Suprapubic skin (tissue), 4 donors: Measurements from ENCODE around the gene CWC27. TPM values are rescaled to one million over a fixed set of nuclear protein-coding genes. Genes with fewer than 3 reads are reported as not detected.

Experiments used
- DNase-seq, 2 donors: peaks; one replicate each; pipeline ENCODE4 v3.0.0-alpha.2; 2019; ENCODE audit warnings: low spot score in 2 of 2
- H3K27ac ChIP-seq: fragments of 200-600 bp; sonication (generic); one replicate; pipeline ENCODE4 v1.5.1; 2019
- H3K27me3 ChIP-seq: fragments of 200-600 bp; sonication (generic); one replicate; pipeline ENCODE4 v1.5.1; 2019
- H3K36me3 ChIP-seq: fragments of 200-600 bp; sonication (generic); one replicate; pipeline ENCODE4 v1.5.1; 2019
- H3K4me1 ChIP-seq: fragments of 200-600 bp; sonication (generic); one replicate; pipeline ENCODE4 v1.5.1; 2019
- H3K4me3 ChIP-seq: fragments of 200-600 bp; sonication (generic); one replicate; pipeline ENCODE4 v1.5.1; 2019; ENCODE audit warnings: mild to moderate bottlenecking
- H3K9me3 ChIP-seq: fragments of 200-600 bp; sonication (generic); one replicate; pipeline ENCODE4 v1.5.1; 2019
- EP300 ChIP-seq: sonication (generic); formaldehyde crosslinking; IDR thresholded peaks from one replicate; pipeline ENCODE4 v1.6.1; 2017; ENCODE audit warnings: antibody characterized with exemption
- POLR2A ChIP-seq, 2 donors: fragments of 450-650 bp; IDR thresholded peaks; one replicate each; pipeline ENCODE4 v1.6.1; 2017; ENCODE audit warnings: antibody characterized with exemption in 2 of 2, mild to moderate bottlenecking in 2 of 2, moderate library complexity in 2 of 2
- POLR2AphosphoS5 ChIP-seq, 3 donors: sonication (generic); formaldehyde crosslinking; IDR thresholded peaks; one replicate each; pipeline ENCODE4 v1.6.1; 2017; ENCODE audit warnings: antibody characterized with exemption in 3 of 3
- WGBS: methylation state at CpG from one replicate; pipeline ENCODE4 v1.1.5; 2018; 5-methylcytosine and 5-hydroxymethylcytosine counted together
- total RNA-seq, 4 donors: library from RNA; depleted of rRNA; stranded (reverse); fragments of >200 nt; gene quantifications; one replicate each; pipeline ENCODE4 v1.1.0, GENCODE V29; 2016
- TF ChIP-seq, protein P1 (sequence below), 2 donors: fragments of 200-600 bp in 1 of 2; fragments of 450-650 bp in 1 of 2; sonication (generic) in 1 of 2; IDR thresholded peaks; one replicate each; pipeline ENCODE4 v1.5.1; 2016 to 2019; ENCODE audit warnings: antibody characterized with exemption in 2 of 2, mild to moderate bottlenecking in 1 of 2, moderate library complexity in 1 of 2

The CWC27 gene
- total RNA-seq, 4 donors from 2014 or later = 6.4 to 17.8 (median 13.0) TPM

DNA sequence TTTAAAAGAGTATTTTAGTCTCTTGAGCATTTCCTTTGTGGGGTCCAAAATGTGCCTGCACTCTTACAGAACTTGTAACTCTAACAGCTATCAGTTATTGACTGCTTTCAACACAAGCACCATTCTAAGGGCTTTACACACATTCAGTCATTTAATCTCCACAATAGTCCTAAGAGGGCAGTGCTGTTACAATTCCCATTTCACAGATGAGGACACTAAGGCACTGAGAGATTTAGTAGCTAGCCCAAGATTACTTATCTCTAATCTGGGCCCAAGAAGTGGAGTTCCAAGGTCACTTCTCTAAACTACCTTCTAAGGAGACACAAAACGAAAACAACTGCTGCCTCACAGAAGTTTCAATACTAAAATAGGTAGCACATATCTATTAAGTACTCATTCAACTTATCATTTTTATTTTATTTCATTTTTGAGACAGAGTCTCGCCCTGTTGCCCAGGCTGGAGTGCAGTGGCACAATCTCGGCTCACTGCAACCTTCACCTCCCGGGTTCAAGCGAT lies 275.2 kb downstream of the CWC27 start:
- no peak overlapping the region for H3K4me3 ChIP-seq
- no peaks in the 10 kb centered on the region for H3K9me3 ChIP-seq
- no peaks in the 10 kb centered on the region for H3K4me1 ChIP-seq
- H3K36me3 ChIP-seq = no peaks in the 10 kb centered on the region
- DNase-seq = no peak
- 93% methylated on average over 5 of the region's 5 CpGs for WGBS
- H3K27me3 ChIP-seq = no peaks in the 10 kb centered on the region
- H3K27ac ChIP-seq = no peak overlapping the region
- TF ChIP-seq POLR2AphosphoS5 (IDR thresholded peaks at IDR 0.05) (no peak), EP300 (no peak), POLR2A (IDR thresholded peaks at IDR 0.05) (no peak)
- TF ChIP-seq, protein P1, sequence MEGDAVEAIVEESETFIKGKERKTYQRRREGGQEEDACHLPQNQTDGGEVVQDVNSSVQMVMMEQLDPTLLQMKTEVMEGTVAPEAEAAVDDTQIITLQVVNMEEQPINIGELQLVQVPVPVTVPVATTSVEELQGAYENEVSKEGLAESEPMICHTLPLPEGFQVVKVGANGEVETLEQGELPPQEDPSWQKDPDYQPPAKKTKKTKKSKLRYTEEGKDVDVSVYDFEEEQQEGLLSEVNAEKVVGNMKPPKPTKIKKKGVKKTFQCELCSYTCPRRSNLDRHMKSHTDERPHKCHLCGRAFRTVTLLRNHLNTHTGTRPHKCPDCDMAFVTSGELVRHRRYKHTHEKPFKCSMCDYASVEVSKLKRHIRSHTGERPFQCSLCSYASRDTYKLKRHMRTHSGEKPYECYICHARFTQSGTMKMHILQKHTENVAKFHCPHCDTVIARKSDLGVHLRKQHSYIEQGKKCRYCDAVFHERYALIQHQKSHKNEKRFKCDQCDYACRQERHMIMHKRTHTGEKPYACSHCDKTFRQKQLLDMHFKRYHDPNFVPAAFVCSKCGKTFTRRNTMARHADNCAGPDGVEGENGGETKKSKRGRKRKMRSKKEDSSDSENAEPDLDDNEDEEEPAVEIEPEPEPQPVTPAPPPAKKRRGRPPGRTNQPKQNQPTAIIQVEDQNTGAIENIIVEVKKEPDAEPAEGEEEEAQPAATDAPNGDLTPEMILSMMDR (IDR thresholded peaks at IDR 0.05) = no peak

DNA sequence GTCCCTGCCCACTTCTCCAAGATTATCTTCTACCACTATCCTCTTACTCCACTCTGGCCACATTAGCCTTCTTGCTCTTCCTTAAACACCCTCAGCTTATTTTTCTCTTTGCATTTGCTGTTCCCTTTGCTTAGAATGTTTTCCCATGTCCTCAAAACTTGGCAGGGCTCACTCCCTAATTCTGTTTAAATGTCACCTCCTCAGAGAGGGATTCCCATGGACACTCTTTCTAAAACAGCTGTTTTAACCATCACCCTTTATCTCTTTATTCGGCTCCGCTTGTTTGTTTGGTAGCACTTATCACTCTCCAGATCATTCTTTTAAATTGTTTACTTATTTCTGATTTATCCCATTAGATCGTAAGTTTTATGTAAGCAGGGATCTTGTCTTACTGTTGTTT lies 278.5 kb downstream of the CWC27 start:
- 89% methylated on average over 3 of the region's 3 CpGs for WGBS
- TF ChIP-seq EP300 (no peak), POLR2A (IDR thresholded peaks at IDR 0.05) (no peak), POLR2AphosphoS5 (IDR thresholded peaks at IDR 0.05) (no peak)
- TF ChIP-seq, protein P1 (IDR thresholded peaks at IDR 0.05) = no peak
- DNase-seq = no peak
- no peaks in the 10 kb centered on the region for H3K9me3 ChIP-seq
- H3K4me3 ChIP-seq = no peak overlapping the region
- H3K4me1 ChIP-seq = no peaks in the 10 kb centered on the region
- no peaks in the 10 kb centered on the region for H3K36me3 ChIP-seq
- no peak overlapping the region for H3K27ac ChIP-seq
- no peaks in the 10 kb centered on the region for H3K27me3 ChIP-seq

DNA sequence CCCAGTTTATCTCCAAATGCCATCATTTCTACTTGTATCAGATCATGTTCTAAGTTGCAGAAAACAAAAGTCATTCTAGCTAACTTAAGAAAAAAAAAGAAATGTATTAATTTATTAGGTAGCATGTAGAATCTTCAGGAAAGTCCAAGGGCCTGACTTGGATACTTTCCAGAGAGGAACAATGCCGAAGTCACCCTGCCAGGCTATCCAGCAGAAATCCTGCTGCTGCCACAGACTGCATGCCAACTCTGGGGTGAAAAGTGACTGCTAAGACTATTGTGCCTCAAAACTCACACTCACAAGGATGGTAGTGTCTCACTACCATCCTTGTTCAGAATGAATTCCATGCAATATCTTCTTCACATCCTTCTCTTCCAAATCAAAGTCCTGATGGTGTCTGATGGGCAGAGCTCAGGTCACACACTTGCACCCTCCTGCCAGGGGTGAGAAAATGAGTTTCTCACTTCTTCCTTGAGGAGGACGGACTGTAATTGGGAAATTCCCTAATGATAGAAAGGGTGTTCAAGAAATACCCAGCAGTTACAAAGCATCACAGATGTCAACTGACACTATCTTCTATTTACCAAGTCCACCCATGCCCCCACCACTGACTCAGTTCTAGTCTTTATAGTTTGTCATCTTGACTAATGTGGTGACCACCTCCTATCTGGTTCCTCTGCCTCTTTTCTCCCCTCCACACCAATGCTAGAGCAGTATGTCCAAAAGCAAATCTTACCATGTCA lies 279.4 kb downstream of the CWC27 start:
- 60% methylated on average over 2 of the region's 2 CpGs for WGBS
- H3K27ac ChIP-seq = no peak overlapping the region
- H3K4me3 ChIP-seq = no peak overlapping the region
- TF ChIP-seq, protein P1 (IDR thresholded peaks at IDR 0.05) = no peak
- TF ChIP-seq EP300 = no peak
- TF ChIP-seq POLR2AphosphoS5 (IDR thresholded peaks at IDR 0.05) = no peak
- no peak for TF ChIP-seq POLR2A (IDR thresholded peaks at IDR 0.05)
- no peaks in the 10 kb centered on the region for H3K27me3 ChIP-seq
- DNase-seq = no peak
- H3K36me3 ChIP-seq = no peaks in the 10 kb centered on the region
- H3K4me1 ChIP-seq = no peaks in the 10 kb centered on the region
- H3K9me3 ChIP-seq = no peaks in the 10 kb centered on the region

DNA sequence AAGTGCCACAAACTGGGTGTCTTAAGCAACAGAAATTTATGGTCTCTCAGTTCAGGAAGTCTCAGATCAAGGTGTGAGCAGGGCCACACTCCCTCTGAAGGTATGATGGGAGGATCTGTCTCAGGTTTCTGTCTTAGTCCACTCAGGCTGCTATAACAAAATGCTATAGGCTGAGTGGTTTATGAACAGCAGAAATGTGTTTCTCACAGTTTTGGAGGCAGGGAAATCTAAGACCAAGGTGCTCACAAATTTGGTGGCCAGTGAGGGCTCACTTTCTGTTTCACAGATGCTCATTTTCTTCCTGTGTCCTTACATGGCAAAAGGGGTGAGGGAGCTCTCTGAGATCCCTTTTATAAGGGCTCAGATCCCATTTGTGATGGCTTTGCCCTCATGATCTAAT lies 281.4 kb downstream of the CWC27 start:
- TF ChIP-seq POLR2AphosphoS5 (IDR thresholded peaks at IDR 0.05) (no peak), POLR2A (IDR thresholded peaks at IDR 0.05) (no peak), EP300 (no peak)
- TF ChIP-seq, protein P1 (IDR thresholded peaks at IDR 0.05) = no peak
- H3K9me3 ChIP-seq = no peaks in the 10 kb centered on the region

DNA sequence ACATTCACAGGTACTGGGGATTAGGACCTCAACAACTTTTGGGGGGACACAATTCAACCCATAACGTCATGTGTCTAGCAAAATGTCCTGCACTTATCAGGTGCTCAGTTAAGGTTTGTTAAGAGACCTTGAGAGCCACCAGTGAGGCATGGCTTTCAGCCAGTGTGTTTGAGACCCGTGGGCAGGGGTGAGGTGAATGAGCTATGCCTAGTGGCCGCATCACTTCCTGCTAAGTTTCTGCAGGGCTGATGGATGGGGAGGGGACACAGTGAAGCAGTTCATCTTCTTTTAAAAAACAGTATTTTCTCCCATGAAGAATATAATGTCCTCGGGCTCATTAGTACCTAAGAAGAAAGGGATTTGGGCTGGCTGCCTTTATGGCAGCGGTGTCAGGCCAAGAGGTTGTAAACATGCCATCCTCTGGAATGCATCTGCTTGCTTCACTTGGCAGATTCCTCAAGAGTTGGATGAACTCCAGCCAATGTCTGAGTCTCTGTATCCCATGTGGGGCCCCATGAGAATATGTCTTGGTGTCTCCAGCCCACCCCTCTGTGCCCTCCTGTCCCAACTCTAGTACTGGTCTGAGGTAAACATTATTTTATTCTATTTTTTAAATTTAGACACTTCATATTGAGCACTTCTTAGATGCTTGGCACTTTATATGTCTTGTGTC lies 282.2 kb downstream of the CWC27 start:
- no peaks in the 10 kb centered on the region for H3K27me3 ChIP-seq
- no peaks in the 10 kb centered on the region for H3K36me3 ChIP-seq
- TF ChIP-seq EP300 = no peak
- TF ChIP-seq, protein P1 (IDR thresholded peaks at IDR 0.05) = no peak
- no peak for TF ChIP-seq POLR2AphosphoS5 (IDR thresholded peaks at IDR 0.05)
- TF ChIP-seq POLR2A (IDR thresholded peaks at IDR 0.05) = no peak
- no peak overlapping the region for H3K27ac ChIP-seq
- H3K9me3 ChIP-seq = no peaks in the 10 kb centered on the region
- WGBS = 41% methylated on average over 5 of the region's 5 CpGs
- no peak for DNase-seq
- no peaks in the 10 kb centered on the region for H3K4me1 ChIP-seq
- H3K4me3 ChIP-seq = no peak overlapping the region

More for the DNA sequence above, 281.4 kb downstream of the CWC27 start:
- Histone ChIP-seq H3K4me3 (no peak overlapping the region), H3K27ac (no peak overlapping the region), H3K4me1 (no peaks in the 10 kb centered on the region), H3K27me3 (no peaks in the 10 kb centered on the region), H3K36me3 (no peaks in the 10 kb centered on the region)
- DNase-seq = no peak
